GM19193 (cell line): Measurements from ENCODE around the gene MCC.

Experiments
- POLR2A ChIP-seq: IDR thresholded peaks from 4 replicates; pipeline ENCODE4 v1.6.1; 2011; ENCODE audit not compliant: insufficient read depth, insufficient read length; ENCODE audit errors: extremely low read depth

MCC gene

GRCh38 chr5:113234546-113234945, 253.7 kb downstream of the MCC start:
- no peak for TF ChIP-seq POLR2A

GRCh38 chr5:113233606-113234005, 254.6 kb downstream of the MCC start:
- no peak for TF ChIP-seq POLR2A

GRCh38 chr5:113232667-113233066, 255.6 kb downstream of the MCC start:
- TF ChIP-seq POLR2A, result no peak

- TF ChIP-seq POLR2A, result no peak
Measured at GRCh38 chr5:113232221-113232620, 256.0 kb downstream of the MCC start.

GRCh38 chr5:113231653-113232000, 256.6 kb downstream of the MCC start:
- TF ChIP-seq POLR2A, result no peak

- TF ChIP-seq POLR2A, result no peak
Measured at GRCh38 chr5:113230711-113231652, 257.3 kb downstream of the MCC start.

GRCh38 chr5:113227798-113228197, 260.5 kb downstream of the MCC start:
- no peak for TF ChIP-seq POLR2A

GRCh38 chr5:113226116-113226736, 262.0 kb downstream of the MCC start:
- no peak for TF ChIP-seq POLR2A

GRCh38 chr5:113225259-113225658, 263.0 kb downstream of the MCC start:
- TF ChIP-seq POLR2A, result no peak

GRCh38 chr5:113224605-113225065, 263.6 kb downstream of the MCC start:
- TF ChIP-seq POLR2A, result no peak

- no peak for TF ChIP-seq POLR2A
Measured at GRCh38 chr5:113223831-113224604, 264.2 kb downstream of the MCC start.

- TF ChIP-seq POLR2A, result no peak
Measured at GRCh38 chr5:113223315-113223714, 264.9 kb downstream of the MCC start.

GRCh38 chr5:113221294-113222176, 266.7 kb downstream of the MCC start:
- no peak for TF ChIP-seq POLR2A

- TF ChIP-seq POLR2A, result no peak
Measured at GRCh38 chr5:113219695-113220094, 268.6 kb downstream of the MCC start.
